ENCODE measurements around the gene ITFG2.

Gene ITFG2

GRCh38 chr12:2856051-2856450 is 43.6 kb downstream of the ITFG2 start:
- H3K4me1 ChIP-seq (ENCODE audit: insufficient read depth, low read length, poor library complexity, severe bottlenecking) = no peaks in the 10 kb centered on the region
- TF ChIP-seq, protein P1, sequence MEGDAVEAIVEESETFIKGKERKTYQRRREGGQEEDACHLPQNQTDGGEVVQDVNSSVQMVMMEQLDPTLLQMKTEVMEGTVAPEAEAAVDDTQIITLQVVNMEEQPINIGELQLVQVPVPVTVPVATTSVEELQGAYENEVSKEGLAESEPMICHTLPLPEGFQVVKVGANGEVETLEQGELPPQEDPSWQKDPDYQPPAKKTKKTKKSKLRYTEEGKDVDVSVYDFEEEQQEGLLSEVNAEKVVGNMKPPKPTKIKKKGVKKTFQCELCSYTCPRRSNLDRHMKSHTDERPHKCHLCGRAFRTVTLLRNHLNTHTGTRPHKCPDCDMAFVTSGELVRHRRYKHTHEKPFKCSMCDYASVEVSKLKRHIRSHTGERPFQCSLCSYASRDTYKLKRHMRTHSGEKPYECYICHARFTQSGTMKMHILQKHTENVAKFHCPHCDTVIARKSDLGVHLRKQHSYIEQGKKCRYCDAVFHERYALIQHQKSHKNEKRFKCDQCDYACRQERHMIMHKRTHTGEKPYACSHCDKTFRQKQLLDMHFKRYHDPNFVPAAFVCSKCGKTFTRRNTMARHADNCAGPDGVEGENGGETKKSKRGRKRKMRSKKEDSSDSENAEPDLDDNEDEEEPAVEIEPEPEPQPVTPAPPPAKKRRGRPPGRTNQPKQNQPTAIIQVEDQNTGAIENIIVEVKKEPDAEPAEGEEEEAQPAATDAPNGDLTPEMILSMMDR (conservative IDR thresholded peaks at IDR 0.05; ENCODE audit: low read length) = no peak
- no peak for TF ChIP-seq EZH2phosphoT487 (IDR thresholded peaks at IDR 0.05; ENCODE audit: borderline replicate concordance)
- H3K36me3 ChIP-seq (ENCODE audit: insufficient read depth, low read length) = peaks cover 25% of the 10 kb centered on the region
- no peaks in the 10 kb centered on the region for H3K9me3 ChIP-seq (ENCODE audit: insufficient read depth, low read depth, low read length)
- no peak overlapping the region for H3K4me3 ChIP-seq (ENCODE audit: low read length, poor library complexity, severe bottlenecking)
- no peak overlapping the region for H3K9ac ChIP-seq (ENCODE audit: low read depth, low read length, poor library complexity, severe bottlenecking)
- H4K20me1 ChIP-seq (ENCODE audit: insufficient read depth, low read length, poor library complexity, severe bottlenecking) = no peaks in the 10 kb centered on the region
- H3K4me2 ChIP-seq (ENCODE audit: low read depth, low read length, poor library complexity, severe bottlenecking) = no peak overlapping the region
- H2AFZ ChIP-seq (ENCODE audit: low read length) = no peak overlapping the region
- H3K9me2 ChIP-seq (replicated peaks; ENCODE audit: low read depth, low read length) = no peaks in the 10 kb centered on the region
- no peaks in the 10 kb centered on the region for H3K79me2 ChIP-seq (ENCODE audit: insufficient read depth, low read length)
- no peaks in the 10 kb centered on the region for H3K27me3 ChIP-seq (ENCODE audit: insufficient read depth, low read length, poor library complexity, severe bottlenecking)
- H3F3A ChIP-seq (ENCODE audit: low read depth) = no peaks in the 10 kb centered on the region

- no peak within 1 kb of the TSS for H2AFZ ChIP-seq (ENCODE audit: low read length)
- peaks cover 4% of the 10 kb centered on the region for H4K20me1 ChIP-seq (ENCODE audit: insufficient read depth, low read length, poor library complexity, severe bottlenecking)
- no peaks in the 10 kb centered on the region for H3K9me2 ChIP-seq (replicated peaks; ENCODE audit: low read depth, low read length)
- no peaks in the 10 kb centered on the region for H3K9me3 ChIP-seq (ENCODE audit: insufficient read depth, low read depth, low read length)
- peaks cover 33% of the 10 kb centered on the region for H3K36me3 ChIP-seq (ENCODE audit: insufficient read depth, low read length)
- H3K79me2 ChIP-seq (ENCODE audit: insufficient read depth, low read length) = no peaks in the 10 kb centered on the region
- no peak within 1 kb of the TSS for H3K4me2 ChIP-seq (ENCODE audit: low read depth, low read length, poor library complexity, severe bottlenecking)
- H3F3A ChIP-seq (ENCODE audit: low read depth) = no peaks in the 10 kb centered on the region
- no peak for TF ChIP-seq EZH2phosphoT487 (IDR thresholded peaks at IDR 0.05; ENCODE audit: borderline replicate concordance)
- TF ChIP-seq, protein P1 (conservative IDR thresholded peaks at IDR 0.05; ENCODE audit: low read length) = no peak
- H3K9ac ChIP-seq (ENCODE audit: low read depth, low read length, poor library complexity, severe bottlenecking) = no peak within 1 kb of the TSS
- H3K4me3 ChIP-seq (ENCODE audit: low read length, poor library complexity, severe bottlenecking) = no peak within 1 kb of the TSS
- H3K4me1 ChIP-seq (ENCODE audit: insufficient read depth, low read length, poor library complexity, severe bottlenecking) = no peaks in the 10 kb centered on the region
- no peaks in the 10 kb centered on the region for H3K27me3 ChIP-seq (ENCODE audit: insufficient read depth, low read length, poor library complexity, severe bottlenecking)
Measured at GRCh38 chr12:2857021-2857431, 44.6 kb downstream of the ITFG2 start, which contains the start of gene TEX52. TEX52 (minus strand) TSS chr12:2857039; CDS start chr12:2857026, 13 bp downstream.

- Histone ChIP-seq H3K36me3 (ENCODE audit: insufficient read depth, low read length) (peaks cover 35% of the 10 kb centered on the region), H3K4me1 (ENCODE audit: insufficient read depth, low read length, poor library complexity, severe bottlenecking) (no peaks in the 10 kb centered on the region), H3K9me3 (ENCODE audit: insufficient read depth, low read depth, low read length) (no peaks in the 10 kb centered on the region), H3K27me3 (ENCODE audit: insufficient read depth, low read length, poor library complexity, severe bottlenecking) (no peaks in the 10 kb centered on the region), H3K79me2 (ENCODE audit: insufficient read depth, low read length) (no peaks in the 10 kb centered on the region), H4K20me1 (ENCODE audit: insufficient read depth, low read length, poor library complexity, severe bottlenecking) (peaks cover 4% of the 10 kb centered on the region), H3F3A (ENCODE audit: low read depth) (no peaks in the 10 kb centered on the region), H2AFZ (ENCODE audit: low read length) (no peak overlapping the region), H3K4me2 (ENCODE audit: low read depth, low read length, poor library complexity, severe bottlenecking) (no peak overlapping the region), H3K9me2 (replicated peaks; ENCODE audit: low read depth, low read length) (no peaks in the 10 kb centered on the region), H3K9ac (ENCODE audit: low read depth, low read length, poor library complexity, severe bottlenecking) (no peak overlapping the region), H3K4me3 (ENCODE audit: low read length, poor library complexity, severe bottlenecking) (no peak overlapping the region)
- TF ChIP-seq, protein P1 (conservative IDR thresholded peaks at IDR 0.05; ENCODE audit: low read length) = no peak
- TF ChIP-seq EZH2phosphoT487 (IDR thresholded peaks at IDR 0.05; ENCODE audit: borderline replicate concordance) = no peak
Measured at GRCh38 chr12:2857576-2857975, 45.1 kb downstream of the ITFG2 start.

All from Loucy (cell line).